NCI-H82 treated with DMSO at 0.1 percent for 48 hours (cell line): Measurements from ENCODE around the gene STAP2.

Experiments used
- DNase-seq: peaks from one replicate; lab custom pipeline; 2025; ENCODE audit not compliant: unreplicated experiment; lab: John Stamatoyannopoulos, UW

STAP2 gene

GRCh38 chr19:4338441-4339355, at the start of gene STAP2:
STAP2 (minus strand) TSS chr19:4338827; CDS start chr19:4338753, 74 bp downstream.
- no peak for DNase-seq

- DNase-seq = no peak
Observed at GRCh38 chr19:4386041-4386782, 47.6 kb upstream of the STAP2 start.

- no peak for DNase-seq
Observed at GRCh38 chr19:4385291-4386040, 46.8 kb upstream of the STAP2 start.

- DNase-seq = no peak
Observed at GRCh38 chr19:4380254-4380727, 41.7 kb upstream of the STAP2 start.

GRCh38 chr19:4379383-4380253, 41.0 kb upstream of the STAP2 start:
- DNase-seq = no peak

GRCh38 chr19:4378886-4379285, 40.3 kb upstream of the STAP2 start:
- no peak for DNase-seq

- no peak for DNase-seq
Observed at GRCh38 chr19:4376991-4377781, 38.6 kb upstream of the STAP2 start.

- DNase-seq = no peak
Observed at GRCh38 chr19:4376671-4376990, 38.0 kb upstream of the STAP2 start.

- DNase-seq = no peak
Observed at GRCh38 chr19:4376028-4376670, 37.5 kb upstream of the STAP2 start.

- DNase-seq = no peak
Observed at GRCh38 chr19:4375164-4376027, 36.8 kb upstream of the STAP2 start.

GRCh38 chr19:4374498-4375163, 36.0 kb upstream of the STAP2 start:
- DNase-seq = no peak

GRCh38 chr19:4373601-4374497, 35.2 kb upstream of the STAP2 start:
- no peak for DNase-seq

- no peak for DNase-seq
Observed at GRCh38 chr19:4373013-4373367, 34.4 kb upstream of the STAP2 start.

GRCh38 chr19:4372165-4373012, 33.8 kb upstream of the STAP2 start:
- no peak for DNase-seq

GRCh38 chr19:4371247-4372164, 32.9 kb upstream of the STAP2 start:
- no peak for DNase-seq
